HG03432 (cell line): ENCODE measurements around the gene CNTLN.

Source experiments
- ATAC-seq: cut with Tn5 transposase; IDR thresholded peaks from one replicate; pipeline ENCODE4 v1.9.1; 2021; ENCODE audit warnings: mild to moderate bottlenecking, moderate library complexity; ENCODE audit not compliant: unreplicated experiment

CNTLN gene, protein sequence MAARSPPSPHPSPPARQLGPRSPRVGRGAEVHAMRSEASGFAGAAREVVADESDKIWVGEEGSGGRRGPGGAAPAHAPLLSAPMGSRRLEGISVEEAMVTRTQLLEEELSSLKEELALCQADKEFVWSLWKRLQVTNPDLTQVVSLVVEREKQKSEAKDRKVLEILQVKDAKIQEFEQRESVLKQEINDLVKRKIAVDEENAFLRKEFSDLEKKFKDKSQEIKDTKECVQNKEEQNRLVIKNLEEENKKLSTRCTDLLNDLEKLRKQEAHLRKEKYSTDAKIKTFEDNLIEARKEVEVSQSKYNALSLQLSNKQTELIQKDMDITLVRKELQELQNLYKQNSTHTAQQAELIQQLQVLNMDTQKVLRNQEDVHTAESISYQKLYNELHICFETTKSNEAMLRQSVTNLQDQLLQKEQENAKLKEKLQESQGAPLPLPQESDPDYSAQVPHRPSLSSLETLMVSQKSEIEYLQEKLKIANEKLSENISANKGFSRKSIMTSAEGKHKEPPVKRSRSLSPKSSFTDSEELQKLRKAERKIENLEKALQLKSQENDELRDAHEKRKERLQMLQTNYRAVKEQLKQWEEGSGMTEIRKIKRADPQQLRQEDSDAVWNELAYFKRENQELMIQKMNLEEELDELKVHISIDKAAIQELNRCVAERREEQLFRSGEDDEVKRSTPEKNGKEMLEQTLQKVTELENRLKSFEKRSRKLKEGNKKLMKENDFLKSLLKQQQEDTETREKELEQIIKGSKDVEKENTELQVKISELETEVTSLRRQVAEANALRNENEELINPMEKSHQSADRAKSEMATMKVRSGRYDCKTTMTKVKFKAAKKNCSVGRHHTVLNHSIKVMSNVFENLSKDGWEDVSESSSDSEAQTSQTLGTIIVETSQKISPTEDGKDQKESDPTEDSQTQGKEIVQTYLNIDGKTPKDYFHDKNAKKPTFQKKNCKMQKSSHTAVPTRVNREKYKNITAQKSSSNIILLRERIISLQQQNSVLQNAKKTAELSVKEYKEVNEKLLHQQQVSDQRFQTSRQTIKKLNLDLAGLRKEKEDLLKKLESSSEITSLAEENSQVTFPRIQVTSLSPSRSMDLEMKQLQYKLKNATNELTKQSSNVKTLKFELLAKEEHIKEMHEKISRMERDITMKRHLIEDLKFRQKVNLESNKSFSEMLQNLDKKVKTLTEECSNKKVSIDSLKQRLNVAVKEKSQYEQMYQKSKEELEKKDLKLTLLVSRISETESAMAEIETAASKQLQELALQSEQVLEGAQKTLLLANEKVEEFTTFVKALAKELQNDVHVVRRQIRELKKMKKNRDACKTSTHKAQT (N-terminal part only)

DNA sequence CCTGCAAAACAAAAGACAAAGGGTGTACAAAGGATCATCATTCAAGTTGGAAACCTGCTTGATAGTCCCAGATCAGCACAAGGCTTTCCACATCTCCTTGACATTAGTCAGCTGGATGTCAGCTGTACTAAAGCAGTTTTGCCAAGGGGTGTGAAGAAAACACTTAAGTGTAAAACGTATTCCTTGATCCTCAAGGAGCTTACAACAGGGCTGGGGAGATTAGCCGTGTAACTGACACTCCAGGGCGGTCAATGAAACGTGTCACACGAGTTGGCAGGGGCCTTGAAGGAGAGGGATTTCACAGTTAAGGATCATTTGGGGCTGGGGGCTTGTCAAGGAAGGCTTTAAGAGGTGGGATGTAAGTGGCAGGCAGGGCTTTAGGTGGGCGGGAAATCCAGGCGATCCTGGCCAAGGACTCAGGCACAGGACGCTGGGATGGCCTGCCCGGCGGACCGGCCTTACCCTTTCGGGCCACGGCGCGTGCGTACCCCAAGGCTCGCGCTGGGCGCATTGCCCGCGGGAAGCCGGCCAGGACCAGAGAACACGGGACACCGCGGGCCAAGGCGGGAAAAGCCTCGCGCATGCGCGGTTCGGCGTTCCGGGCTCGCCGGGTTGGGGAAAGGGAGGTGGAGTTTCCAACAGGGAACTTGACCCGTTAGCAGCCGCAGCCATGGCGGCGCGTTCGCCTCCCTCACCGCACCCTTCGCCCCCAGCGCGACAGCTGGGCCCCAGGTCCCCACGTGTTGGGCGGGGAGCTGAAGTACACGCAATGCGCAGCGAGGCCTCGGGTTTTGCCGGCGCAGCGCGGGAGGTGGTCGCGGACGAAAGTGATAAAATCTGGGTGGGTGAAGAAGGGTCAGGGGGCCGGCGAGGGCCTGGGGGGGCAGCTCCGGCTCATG is at the start of gene CNTLN:
CNTLN (plus strand) TSS at position 645 of the 899 bp plus-strand sequence; CDS start at position 671, 26 bp downstream.
- peak; percentile 87 for ATAC-seq

DNA sequence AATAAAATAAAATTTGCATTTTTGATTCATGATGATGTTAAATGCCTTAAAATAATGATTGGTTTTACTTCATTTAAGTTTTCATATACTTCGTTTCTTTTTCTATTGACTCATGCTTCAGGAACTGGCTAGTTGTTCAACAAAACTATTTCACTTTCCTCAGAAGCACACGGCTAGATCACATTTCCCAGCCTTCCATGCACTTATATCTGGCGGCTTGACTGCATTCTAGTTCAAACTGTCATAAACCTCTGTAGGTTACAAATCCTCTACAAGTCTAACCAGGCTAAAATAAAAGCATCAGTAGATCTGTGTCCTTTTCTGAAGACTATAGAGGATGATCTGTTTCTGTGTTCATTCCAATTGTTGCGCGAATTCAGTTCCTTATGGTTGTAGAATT is 46.3 kb upstream of the CNTLN start:
- no peak for ATAC-seq

DNA sequence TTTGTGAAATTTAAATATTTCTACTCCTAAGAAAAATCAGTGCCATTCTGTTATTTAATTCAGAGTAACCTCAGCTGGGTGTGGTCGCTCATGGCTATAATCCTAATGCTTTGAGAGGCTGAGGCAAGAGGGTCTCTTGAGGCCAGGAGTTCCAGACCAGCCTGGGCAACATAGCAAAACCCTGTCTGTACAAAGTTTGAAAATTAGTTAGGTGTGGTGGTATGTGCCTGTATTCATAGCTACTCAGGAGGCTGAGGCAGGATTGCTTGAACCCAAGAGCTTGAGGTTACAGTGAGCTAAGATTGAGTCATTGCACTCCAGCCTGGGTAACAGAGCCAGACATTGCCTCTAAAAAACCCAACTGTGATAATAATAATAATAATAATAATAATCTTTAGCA is 44.8 kb upstream of the CNTLN start:
- ATAC-seq, result no peak

DNA sequence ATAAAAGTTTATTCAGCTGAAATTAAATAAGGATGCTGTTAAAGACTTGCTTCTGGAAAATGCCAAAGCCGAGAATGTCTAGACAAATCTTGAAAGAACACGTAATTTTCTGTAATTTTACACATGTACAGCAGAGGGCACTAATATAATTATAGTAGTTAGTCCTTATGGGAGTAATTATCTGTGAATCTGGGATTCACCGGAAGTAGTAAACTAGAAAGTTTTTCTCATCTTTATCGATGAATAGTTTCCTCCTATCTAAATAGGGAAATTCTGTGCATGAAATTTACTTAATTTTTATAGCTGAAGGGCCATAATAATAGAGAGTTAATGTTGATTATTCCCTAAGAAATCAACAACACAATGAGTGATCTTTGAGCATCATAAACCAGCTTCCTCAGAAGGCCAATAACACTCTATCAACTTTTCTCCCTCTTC is 18.4 kb upstream of the CNTLN start:
- ATAC-seq, result no peak

DNA sequence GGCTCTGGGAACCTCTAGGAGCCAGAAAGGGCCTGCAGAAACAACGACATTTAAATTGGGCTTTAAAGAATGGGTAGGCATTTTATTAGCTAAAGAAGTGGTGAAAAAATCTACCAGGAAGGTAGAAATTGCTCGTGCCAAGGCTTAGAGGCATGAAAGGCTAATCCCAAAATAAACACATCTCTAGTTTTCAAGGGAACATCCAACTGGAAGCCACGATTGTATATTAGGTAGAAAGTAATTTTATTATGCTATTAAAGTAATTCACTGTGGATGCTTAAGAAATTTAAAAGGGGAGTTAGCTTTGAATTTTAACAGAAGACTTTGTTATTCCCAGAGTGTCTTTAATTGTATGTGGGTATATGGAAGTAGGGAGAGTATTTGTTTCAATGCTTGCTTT is 17.5 kb upstream of the CNTLN start:
- ATAC-seq, result no peak

DNA sequence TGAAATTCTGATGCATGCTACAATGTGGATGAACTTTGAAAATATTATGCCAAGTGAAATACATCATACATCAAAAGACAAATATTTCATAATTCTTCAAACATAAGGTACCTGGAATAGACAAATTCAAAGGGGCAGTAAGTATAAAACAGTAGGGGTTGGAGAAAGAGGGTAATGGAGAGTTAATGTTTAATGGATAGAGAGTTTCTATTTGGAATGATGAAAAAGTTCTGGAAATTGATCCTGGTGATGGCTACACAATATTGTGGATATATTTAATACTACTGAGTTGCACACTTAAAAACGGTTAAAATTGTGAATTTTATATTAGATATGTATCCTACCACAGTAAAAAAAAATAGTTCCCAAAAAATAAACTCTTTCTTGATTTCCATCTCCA is 14.6 kb upstream of the CNTLN start:
- no peak for ATAC-seq

DNA sequence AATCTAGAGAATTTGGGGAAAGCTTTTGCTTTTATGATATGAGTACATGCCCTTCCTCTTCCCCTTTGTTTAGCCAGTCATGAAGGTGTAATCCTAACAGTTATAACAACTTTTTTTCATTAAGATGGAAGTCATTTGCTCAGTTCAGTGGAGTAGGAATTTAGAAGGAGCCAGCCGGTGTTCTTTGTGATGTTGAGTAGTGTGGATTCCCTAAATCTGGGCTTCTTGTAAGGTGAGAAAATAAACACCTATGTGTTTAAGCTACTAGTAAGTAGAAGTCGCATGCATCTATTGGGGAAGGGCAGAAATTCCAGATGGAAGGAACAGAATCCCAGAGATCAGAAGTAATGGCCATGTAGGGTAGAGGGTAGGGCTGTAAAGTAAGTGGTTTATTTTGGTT is 13.6 kb upstream of the CNTLN start:
- no peak for ATAC-seq

DNA sequence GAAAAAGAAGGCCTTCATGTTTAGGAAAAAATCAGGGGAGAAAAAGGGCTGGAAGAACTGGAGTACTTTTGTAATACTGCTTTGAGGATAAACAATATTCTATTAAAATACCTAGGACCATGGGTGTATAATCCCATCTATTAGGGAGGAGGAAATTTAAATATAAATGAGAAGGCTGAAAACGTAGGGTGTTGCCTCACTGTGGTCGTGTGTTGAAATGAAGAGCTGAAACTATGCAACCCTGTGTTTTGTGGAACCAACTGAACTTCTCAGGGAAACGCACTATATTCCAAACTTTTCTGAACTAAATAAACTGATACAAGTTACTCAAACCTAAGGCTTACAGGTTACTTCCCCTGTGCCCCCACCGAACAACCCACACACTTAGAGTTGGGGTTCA is 4.5 kb upstream of the CNTLN start:
- ATAC-seq, result no peak

DNA sequence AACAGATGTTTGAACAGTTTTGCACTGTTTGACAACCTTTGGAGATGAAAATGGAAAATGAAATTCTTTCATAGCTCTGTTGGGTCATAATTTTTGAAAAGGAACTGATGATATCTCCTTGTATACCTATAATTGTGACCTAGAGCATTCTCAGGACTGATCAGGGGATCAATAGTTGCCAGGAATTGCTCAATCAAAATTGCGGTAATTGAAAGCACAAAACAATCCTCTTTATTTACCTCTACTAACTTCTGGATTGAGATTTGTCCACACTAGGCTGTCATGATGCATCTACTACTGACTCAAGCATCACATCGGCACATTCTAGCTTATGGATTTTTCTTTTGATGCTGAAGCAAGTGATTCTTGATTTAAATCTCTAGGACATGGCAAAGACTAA is 4.1 kb upstream of the CNTLN start:
- no peak for ATAC-seq

DNA sequence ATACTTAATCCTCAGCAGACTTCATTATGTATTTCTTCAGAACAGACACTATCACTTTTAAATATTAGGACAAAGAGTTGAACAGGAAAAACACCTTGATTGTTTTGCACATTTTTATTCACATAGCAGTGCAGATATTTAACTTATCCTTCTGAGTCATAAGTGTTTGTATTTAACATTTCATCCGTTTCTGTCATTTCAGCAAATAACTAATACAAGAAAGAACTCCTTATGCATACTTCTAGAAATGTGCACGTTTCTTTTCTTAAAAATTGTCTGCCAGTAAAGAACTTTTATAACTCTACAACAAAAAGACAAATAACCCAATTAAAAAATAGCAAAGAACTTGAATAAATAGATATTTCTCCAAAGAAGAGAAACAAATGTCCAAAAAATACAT is 3.3 kb upstream of the CNTLN start:
- ATAC-seq, result no peak

DNA sequence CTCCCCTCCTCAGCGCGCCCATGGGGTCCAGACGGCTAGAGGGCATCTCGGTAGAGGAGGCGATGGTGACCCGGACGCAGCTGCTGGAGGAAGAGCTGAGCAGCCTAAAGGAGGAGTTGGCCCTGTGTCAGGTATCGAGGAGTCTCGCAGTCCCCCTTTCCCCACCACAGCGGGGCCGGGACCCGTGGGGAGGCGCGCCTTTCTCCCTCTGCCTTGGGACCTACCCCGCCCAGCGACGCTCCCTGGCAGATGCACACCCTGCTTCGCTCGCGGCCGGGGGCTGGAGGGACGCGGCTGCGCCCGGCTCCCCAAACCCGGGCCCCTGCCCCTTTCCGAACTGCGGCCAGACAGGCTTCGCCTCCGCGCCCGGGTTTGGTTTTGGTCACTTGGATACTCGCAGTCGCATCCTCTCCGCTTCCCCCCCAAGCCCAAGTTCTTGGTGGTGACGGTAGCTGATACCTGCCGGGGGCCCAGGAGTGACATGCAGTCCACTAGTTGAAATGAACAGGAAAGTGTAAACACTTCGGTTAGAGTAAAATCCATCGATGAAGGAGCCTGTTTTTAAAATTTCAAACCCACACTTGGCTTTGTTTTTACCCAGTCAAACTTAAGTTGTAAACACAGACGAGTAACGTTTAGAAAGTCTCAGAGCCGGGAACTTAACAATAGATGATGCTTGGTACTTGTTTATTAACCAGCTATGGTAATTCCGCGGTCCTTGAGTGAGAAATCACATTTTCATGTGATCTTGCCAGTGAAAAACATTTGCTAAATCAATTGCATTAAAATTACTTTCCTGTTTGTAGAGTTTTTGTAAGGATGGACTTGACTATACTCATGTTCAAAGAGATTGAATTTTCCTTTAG is 688 bp downstream of the CNTLN start:
- ATAC-seq, result peak; percentile 65

DNA sequence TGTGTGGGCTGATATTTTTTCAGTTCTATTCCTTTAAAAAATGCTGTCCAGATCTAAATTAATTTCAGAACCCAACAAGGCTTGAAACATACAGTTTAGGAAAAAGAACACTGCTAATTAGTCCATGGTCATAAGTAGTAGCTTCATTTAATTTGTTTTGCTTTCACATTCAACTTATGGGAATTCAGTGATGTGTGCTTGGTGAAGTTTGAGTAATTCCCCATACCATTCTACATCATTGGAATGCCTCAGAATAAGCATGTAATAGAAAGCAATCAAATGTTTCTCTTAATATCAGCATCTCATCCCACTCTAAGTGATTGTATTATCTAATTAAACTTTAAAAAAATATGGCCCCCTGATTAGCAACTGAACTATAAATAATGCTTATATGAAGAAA is 2.7 kb downstream of the CNTLN start:
- ATAC-seq, result no peak

DNA sequence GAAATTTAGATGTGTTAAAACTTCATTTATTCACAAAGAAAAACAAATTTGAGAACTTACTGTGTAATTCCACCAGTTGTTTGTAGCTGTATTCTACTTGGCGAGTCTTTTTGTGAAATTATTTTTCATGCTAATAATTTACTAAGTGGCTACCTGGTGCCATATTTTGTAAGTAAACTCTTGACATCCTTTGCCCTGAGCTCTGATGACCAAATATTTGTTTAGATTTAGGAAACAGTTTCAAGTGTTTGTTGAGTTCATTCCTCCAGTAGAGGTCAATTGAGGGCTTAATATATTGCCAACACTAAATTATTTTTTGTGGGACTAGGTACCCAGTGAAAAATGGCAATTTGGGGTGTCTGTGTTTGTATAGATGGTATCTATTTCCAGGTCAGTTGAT is 3.7 kb downstream of the CNTLN start:
- no peak for ATAC-seq

DNA sequence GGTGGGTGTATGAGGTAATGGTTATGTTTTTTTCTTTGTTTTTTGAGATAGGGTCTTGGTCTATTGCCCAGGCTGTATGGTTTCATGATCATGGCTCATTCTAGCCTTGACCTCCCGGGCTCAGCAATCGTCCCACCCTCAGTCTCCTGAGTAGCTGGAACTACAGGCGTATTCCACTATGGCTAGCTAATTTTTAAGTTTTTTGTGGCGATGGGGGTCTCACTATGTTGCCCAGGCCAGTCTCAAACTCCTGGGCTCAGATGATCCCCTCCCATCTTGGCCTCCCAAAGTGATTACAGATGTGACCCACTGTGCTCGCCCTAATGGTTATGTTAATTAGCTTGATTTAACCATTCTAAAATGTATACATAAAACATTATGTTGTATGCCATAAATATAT is 5.6 kb downstream of the CNTLN start:
- ATAC-seq, result no peak

DNA sequence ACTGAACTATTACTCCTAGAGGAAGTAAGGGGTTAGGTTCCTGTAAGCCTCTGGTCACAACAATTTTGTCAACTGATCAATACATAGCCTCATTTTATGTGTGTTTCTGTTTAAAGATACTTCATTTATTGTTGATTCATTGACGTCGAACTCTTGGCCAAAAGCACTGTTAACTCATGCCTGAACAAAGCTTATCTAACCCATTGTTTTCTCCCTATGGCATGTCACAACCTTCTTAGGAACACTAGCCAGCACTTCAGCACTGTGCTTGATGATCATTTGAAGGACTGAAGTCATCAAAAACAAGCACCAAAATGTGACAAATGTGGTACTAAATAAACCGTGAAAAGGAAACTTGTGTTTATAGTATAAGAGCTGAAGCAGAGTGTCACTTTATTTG is 13.5 kb downstream of the CNTLN start:
- ATAC-seq, result no peak

DNA sequence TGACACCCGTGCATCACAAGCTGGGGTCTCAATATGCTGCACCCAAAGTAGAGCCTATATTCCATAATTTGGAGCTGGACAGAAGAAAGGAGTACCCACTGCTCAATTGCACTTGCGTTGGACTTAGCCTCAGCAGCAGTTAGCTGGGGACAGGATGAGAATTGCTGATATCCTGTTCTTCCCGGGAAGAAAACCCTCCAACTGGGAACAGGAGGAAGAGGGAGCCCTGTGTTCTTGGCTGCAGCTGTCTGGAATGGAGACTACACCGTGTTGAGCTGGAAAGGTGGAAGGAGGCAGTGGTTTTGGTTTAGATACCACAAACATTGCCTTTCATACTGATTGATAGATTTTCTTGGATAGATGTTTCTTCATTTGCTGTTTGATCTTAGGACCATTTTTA is 24.6 kb downstream of the CNTLN start:
- ATAC-seq, result no peak

DNA sequence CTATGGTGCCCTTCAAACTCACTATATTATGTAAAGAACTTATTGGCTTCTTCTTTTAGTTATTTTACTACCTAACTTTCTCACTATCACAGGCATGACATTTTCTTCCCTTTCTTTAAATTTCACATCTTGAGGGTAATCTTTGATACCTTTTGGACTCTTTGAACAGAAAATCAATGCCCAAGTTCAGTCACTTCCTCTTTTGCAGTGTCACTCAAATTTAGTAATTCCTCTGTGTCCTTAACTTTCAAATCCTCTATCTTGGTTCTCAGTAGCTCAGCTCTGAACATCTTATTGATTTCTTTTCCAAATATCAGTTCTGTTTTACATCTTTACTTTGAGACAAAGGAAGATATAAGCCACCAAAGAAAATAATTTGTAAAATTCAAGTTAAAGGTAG is 25.5 kb downstream of the CNTLN start:
- ATAC-seq, result no peak

DNA sequence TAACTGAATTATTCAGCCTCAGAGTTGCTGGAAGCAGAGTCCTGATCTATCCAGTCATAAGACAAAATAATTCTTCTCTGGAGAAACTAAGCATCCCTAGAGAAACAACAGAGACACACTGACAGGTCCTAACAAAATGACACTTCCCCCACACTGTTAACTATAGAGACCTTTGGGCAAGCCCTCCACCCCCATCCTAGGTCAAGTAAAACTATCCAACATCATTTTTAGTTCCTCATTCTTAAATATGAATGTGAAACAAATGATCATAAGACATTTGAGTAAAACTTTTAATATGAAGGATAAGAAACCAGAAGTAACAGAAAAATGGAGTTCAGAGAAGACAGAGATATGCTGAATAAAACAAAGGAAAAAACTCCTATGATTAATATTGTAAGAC is 30.9 kb downstream of the CNTLN start:
- ATAC-seq, result no peak

DNA sequence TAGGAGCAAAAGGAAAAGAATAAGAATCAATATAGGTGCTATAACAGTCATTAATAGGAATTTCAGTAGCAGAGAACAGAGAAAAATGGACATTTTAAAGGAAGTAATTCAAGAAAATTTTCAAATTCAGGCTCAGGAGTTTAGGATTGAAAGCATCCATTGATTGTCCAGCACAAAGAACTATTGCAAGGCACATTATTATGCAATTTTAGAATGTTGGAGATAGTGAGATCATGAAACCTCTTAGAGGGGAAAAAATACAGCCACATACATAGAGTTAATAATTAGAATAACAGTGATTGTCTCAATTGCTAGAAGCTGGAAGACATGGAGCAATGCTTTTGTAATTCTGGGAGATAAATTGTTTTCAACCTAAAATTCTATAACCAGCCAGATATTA is 31.5 kb downstream of the CNTLN start:
- ATAC-seq, result no peak
